NCI-H187 (cell line): Measurements from ENCODE around the gene BTBD16.

Source experiments
- DNase-seq, 2 experiments: peaks; one replicate each; lab custom pipeline; 2025; lab: John Stamatoyannopoulos, UW

Gene BTBD16

GRCh38 chr10:122294511-122295450 lies 23.7 kb downstream of the BTBD16 start:
- DNase-seq: no peak

- DNase-seq: no peak
Measured at GRCh38 chr10:122295451-122295809, 24.3 kb downstream of the BTBD16 start.

GRCh38 chr10:122296363-122297120 lies 25.4 kb downstream of the BTBD16 start:
- no peak for DNase-seq

GRCh38 chr10:122297583-122297982 lies 26.5 kb downstream of the BTBD16 start:
- no peak for DNase-seq

DNA sequence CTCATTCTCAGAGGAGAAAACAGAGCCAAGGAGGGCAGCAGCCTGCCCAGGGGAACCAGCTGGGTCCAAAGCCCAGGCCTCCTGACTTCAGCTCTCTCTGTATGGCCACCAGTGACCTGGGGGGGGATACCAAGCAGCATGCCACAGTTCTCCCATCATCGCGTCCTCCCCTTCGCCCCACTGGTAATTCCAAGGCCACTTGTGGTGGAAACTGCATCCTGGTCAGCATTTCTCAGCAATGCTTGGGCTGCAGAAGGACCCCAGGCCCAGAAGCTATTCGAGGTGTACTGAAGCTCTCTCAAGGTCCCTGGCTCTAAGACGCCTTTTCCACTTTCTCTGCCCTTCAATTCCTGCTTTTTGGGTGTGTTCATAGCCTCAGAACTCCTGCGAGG lies 27.1 kb downstream of the BTBD16 start:
- DNase-seq: no peak

DNA sequence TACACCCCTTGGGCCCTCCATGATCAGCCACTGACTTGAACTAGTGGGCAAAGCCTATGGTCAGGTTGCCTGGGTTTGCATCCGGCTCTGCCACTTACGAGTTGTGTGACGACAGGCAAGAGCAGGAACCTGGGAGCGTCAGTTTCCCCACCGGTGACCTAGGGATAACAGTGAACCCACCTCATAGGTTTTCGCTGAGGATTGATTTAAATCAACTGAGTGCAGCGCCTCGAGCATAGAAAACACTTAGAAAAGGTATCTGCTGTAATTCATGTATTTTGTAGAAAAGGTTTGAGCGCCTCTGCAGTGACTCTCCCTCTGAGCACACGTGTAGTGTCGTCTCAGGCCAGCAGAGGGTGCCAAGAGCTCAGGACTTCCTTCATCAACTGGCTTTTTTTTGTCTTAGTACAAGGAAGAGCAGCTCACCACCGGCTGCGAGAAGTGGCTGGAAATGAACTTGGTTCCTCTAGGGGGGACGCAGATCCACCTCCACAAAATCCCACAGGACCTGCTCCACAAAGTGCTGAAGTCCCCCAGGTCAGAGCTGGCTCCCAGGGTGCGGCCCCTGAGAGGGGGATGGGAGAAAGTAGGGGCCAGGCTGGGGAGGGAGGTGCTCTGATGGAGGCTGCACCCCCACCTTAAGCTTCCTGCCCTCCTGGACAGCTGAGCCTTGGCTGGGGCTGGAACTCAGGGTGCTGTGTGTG lies 27.7 kb downstream of the BTBD16 start:
- DNase-seq: peak; percentile 7 to 23

DNA sequence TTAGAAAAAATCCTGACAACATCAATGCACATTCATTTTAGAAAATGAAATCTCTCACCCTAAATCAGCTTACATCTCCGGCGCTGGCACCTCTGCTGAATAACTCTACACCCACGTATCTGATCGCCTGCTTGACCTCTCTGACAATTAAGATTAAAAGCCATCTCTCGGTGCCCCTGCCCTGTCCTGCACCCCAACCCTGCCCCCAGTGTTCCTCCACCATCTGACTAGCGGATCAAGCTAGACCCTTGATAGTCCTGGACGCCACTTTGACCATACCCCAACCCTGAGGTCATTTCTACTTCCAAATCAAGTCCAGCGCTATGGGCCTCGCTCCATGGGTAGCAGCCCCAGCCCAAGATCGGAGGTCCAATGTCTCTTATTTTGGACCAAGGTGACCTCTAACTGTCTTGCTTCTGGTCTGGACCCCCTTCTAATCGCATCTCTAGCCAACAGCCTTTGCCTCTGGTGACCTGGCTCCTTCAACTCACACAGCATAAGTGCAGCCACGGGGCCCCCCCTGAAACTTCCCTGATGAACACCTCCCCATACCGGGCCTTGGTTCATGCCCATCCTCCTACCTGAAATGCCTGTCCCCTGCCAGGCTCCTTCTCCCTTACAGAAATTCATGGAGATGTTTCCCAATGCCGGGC lies 28.5 kb downstream of the BTBD16 start:
- DNase-seq: no peak

DNA sequence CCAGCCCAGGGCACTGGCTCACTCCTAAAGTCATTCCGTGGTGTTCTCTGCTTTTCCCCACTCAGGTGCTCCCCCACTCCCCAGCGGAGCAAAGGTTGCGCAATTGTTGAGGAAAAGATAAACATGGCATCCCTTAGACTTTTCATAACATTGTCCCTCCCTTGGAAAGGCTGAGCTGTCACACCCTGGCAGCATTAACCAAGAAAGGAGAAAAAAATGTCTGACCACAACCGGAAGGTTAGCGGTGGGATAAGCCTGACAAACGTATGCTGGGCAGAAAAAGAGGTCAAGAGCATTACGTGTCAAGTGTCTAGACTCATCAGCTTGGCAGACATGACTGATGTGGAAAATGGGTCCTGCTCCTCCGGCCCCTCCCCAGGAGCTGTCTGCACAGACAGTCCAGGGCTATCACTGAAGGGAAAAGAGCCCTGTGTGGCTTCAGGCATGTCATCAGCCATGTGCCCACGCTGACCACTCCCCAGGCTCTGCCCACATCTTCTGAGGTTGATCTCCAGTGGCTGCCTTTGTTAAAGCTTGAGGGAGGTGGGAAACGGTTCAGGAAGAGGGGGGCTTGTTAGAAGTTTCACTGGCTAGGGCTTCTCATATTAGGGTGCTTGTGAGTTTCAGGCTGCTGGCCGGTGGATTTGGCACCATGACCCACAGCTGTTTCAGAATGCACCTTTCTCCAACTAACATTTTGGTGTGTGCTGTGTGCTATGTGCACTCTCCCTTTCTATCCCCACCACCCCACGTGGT lies 30.1 kb downstream of the BTBD16 start:
- DNase-seq: no peak

GRCh38 chr10:122301811-122302115 lies 30.7 kb downstream of the BTBD16 start:
- DNase-seq: no peak

DNA sequence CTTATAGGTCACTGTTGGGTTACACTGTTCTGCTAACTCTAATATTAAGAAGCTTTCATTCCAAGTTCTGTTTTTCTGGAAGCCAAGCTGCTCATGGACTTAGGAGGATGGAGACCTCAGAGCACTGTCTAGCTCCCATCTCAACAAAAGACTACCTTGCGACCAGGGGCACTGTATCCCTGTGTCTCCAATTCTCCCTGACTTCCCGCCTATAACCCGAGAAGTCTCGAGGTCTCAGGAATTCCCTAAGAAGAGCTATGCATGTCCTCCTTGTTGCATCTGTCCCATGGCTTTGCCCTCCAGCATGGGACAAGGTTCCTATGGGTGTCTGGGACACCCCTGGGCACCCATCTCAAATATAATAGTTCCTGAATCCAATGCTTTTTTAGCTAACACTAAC lies 31.2 kb downstream of the BTBD16 start:
- DNase-seq: no peak

DNA sequence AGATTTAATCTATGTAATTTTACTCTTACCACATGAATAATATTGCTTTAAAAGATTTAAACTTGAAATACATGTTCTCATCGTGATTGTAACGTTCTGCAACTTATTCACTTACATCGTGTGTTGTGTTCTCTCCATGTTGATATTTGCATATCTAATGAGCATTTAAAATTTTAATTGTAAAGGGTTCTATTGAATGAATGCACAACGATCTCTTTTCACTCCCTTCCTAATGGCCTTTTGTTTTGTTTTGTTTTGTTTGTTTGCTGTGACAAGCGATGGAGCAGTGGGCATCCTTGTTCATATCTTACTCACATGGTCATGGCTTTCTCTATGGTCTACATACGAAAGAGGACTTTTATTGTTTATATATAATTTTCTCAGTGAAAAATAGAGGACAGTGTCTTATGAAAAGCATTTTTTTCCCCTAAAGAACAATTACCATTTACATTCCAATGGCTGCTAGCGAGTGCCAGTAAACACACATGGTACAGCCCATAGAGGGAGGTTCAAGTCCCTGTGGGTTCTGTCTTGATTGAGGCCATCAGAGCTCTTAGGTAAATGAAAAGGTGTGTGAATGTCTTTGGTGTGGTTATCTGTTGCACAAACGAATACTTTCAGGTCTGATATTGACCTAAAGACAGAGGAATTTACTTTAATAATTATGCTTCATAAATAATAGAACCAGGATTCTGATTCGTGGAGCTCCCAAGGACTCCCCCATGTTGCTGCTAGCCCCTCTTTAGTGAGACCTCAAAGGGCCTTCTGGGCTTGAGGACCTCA lies 32.4 kb downstream of the BTBD16 start:
- DNase-seq: no peak

GRCh38 chr10:122304054-122304579 lies 33.0 kb downstream of the BTBD16 start:
- no peak for DNase-seq

DNA sequence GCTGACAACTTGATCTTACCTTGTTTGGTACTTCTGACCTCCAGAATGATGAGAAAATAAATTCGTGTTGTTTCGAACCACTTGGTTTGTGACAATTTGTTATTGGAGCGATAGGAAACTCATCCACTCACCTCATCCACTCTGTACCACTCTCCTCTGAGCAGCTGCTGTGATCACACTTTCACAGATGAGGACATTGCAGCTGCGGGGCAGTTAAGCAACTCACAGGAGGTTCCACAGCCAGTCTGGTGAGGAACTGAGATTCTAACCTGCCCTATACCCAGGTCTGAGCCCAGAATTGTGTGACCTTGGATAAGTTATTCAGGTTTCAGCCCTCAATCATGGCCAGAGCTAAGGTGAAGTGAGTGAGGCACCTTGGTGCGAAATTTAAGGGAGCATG lies 35.2 kb downstream of the BTBD16 start:
- DNase-seq: no peak

GRCh38 chr10:122306744-122307143 lies 35.6 kb downstream of the BTBD16 start:
- no peak for DNase-seq

DNA sequence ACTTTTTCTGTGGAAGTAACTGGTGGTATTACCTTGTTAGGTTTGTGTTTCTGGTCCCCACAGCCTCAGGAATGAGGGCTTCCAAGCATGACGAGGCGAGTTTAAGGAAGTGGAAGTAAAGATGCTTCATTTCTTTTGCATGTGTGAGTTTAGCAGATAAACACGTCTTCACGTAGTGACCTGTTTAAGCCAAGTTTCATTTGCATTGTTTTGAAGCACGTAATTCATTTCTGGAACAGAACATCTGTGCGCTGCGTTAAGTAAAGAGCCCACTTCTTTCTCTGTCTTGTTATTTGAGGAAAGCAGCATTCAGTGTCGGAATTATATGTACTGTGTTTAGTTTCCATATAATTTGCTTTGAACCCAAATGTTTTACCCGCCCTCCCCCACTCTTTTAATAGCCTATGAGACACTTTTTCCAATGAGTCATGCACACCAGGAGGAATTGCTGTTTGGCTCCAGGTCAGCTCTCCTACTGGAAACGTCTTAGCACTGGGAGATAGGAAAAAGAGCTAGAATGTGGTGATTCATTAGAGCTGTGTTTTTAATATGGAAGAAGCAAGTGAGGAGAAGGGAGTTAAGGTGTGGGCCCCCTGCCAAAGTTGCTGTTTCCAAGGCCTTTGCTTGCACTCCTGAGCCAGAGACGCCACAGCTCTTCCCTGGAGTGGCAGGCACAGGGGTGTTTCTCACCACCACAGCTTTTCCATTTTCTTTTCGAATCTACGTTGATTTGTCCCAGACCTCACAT lies 36.7 kb downstream of the BTBD16 start:
- DNase-seq: no peak

- DNase-seq: no peak
Measured at GRCh38 chr10:122308417-122309141, 37.5 kb downstream of the BTBD16 start.

- DNase-seq: no peak
Measured at GRCh38 chr10:122310311-122311050, 39.4 kb downstream of the BTBD16 start.

DNA sequence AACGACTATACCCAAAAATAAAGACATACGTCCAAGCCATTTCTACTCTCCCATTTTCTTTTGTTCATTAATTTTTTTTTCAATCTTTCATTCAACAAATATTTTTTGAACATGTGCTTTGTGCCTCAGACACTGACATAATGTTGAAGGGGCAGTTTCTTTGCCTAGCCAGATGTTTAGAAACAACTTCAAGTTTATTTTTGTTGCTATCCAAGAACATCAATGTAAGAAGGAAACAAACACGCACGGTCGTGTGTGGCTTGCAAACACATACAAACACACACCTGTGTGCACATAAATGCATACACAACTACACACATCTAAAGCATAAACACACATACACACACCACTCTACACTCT lies 39.9 kb downstream of the BTBD16 start:
- no peak for DNase-seq
